Fibroblast of mammary gland (primary cell): ENCODE measurements around the gene SKIDA1.
"Not testable (repeated sequence)": the region's sequence is repeated elsewhere in the genome, so short reads cannot be mapped to it uniquely, and the experiment has no call there.

Source experiments
- DNase-seq: peaks from one replicate; pipeline ENCODE4 v3.0.0-alpha.2; 2010; ENCODE audit warnings: low read depth
- H3K4me3 ChIP-seq: 2 replicates; pipeline ENCODE4 v1.5.1; 2011; ENCODE audit warnings: low read depth, mild to moderate bottlenecking, low read length, moderate library complexity; ENCODE audit not compliant: control insufficient read depth
- TF ChIP-seq, protein P1 (sequence below): conservative IDR thresholded peaks from 2 replicates; pipeline ENCODE4 v1.5.1; 2011; ENCODE audit warnings: low read depth, low read length, inconsistent platforms; ENCODE audit not compliant: control insufficient read depth, insufficient read depth

The SKIDA1 gene

GRCh38 chr10:21525367-21526187, at the start of gene SKIDA1:
Gene SKIDA1, minus strand, starts transcription at chr10:21525682. Its CDS starts 7,860 bp downstream, at chr10:21517822.
- peak; percentile 93 for DNase-seq
- TF ChIP-seq, protein P1, sequence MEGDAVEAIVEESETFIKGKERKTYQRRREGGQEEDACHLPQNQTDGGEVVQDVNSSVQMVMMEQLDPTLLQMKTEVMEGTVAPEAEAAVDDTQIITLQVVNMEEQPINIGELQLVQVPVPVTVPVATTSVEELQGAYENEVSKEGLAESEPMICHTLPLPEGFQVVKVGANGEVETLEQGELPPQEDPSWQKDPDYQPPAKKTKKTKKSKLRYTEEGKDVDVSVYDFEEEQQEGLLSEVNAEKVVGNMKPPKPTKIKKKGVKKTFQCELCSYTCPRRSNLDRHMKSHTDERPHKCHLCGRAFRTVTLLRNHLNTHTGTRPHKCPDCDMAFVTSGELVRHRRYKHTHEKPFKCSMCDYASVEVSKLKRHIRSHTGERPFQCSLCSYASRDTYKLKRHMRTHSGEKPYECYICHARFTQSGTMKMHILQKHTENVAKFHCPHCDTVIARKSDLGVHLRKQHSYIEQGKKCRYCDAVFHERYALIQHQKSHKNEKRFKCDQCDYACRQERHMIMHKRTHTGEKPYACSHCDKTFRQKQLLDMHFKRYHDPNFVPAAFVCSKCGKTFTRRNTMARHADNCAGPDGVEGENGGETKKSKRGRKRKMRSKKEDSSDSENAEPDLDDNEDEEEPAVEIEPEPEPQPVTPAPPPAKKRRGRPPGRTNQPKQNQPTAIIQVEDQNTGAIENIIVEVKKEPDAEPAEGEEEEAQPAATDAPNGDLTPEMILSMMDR = no peak
- peak within 1 kb of the TSS; percentile 76 for H3K4me3 ChIP-seq

DNA sequence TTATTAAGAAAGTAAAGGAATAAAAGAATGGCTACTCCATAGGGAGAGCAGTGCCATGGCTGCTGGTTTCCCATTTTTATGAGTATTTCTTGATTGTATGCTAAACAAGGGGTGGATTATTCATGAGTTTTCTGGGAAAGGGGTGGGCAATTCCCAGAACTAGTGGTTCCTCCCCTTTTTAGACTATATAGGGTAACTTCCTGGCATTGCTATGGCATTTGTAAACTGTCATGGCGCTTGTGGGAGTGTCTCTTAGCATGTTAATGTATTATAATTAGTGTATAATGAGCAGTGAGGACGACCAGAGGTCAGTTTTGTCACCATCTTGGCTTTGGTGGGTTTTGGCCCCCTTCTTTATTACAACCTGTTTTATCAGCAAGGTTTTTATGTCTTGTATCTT, 49.0 kb upstream of the SKIDA1 start:
- DNase-seq, H3K4me3 ChIP-seq: not testable (repeated sequence)

DNA sequence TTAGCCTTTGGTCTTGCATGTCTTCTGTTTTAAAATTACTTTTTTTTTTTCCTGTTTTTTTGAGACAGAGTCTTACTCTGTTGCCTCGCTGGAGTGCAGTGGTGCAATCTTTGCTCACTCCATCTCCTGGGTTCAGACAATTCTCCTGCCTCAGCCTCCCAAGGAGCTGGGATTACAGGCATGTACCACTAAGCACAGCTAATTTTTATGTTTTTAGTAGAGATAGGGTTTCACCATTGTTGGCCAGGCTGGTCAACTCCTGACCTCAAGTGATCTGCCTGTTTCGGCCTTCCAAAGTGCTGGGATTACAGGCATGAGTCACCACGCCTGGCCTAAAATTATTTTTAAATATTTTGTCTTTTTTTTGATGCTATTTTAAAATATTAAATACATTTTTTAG, 47.1 kb upstream of the SKIDA1 start:
- peak; percentile 82 for DNase-seq
- TF ChIP-seq, protein P1 = no peak
- H3K4me3 ChIP-seq = no peak overlapping the region

- DNase-seq = no peak
- H3K4me3 ChIP-seq = no peak overlapping the region
- TF ChIP-seq, protein P1 = no peak
Observed at GRCh38 chr10:21570761-21571521, 45.5 kb upstream of the SKIDA1 start.

GRCh38 chr10:21558984-21559383, 33.5 kb upstream of the SKIDA1 start:
- not testable (repeated sequence) for H3K4me3 ChIP-seq

GRCh38 chr10:21556527-21556926, 31.0 kb upstream of the SKIDA1 start:
- TF ChIP-seq, protein P1 = no peak
- DNase-seq = no peak

More at GRCh38 chr10:21558984-21559383, 33.5 kb upstream of the SKIDA1 start:
- not testable (repeated sequence) for DNase-seq

GRCh38 chr10:21552638-21553037, 27.2 kb upstream of the SKIDA1 start:
- no peak for DNase-seq
- no peak overlapping the region for H3K4me3 ChIP-seq
- TF ChIP-seq, protein P1 = no peak

More at GRCh38 chr10:21556527-21556926, 31.0 kb upstream of the SKIDA1 start:
- no peak overlapping the region for H3K4me3 ChIP-seq
